Stomach smooth muscle (tissue), 2 donors: ENCODE measurements around the gene ILF2.

Source experiments
- H3K27ac ChIP-seq: one replicate; pipeline ENCODE4 v1.7.0; 2013; ENCODE audit warnings: mild to moderate bottlenecking, low read length, inconsistent platforms
- H3K27me3 ChIP-seq, 2 donors: one replicate each; pipeline ENCODE4 v1.7.0; 2013; ENCODE audit warnings: low read length in 2 of 2; ENCODE audit not compliant: insufficient read depth in 2 of 2, control insufficient read depth in 1 of 2
- H3K36me3 ChIP-seq, 2 donors: one replicate each; pipeline ENCODE4 v1.7.0; 2013; ENCODE audit warnings: low read length in 2 of 2; ENCODE audit not compliant: control insufficient read depth in 2 of 2, insufficient read depth in 2 of 2
- H3K4me1 ChIP-seq: one replicate; pipeline ENCODE4 v1.7.0; 2013; ENCODE audit warnings: low read length; ENCODE audit not compliant: control insufficient read depth, insufficient read depth
- H3K4me3 ChIP-seq, 2 donors: one replicate each; pipeline ENCODE4 v1.7.0; 2013; ENCODE audit warnings: low read length in 2 of 2
- H3K9ac ChIP-seq, 2 donors: one replicate each; pipeline ENCODE4 v1.7.0; 2013; ENCODE audit warnings: low read length in 2 of 2, mild to moderate bottlenecking in 1 of 2
- H3K9me3 ChIP-seq, 2 donors: one replicate each; pipeline ENCODE4 v1.7.0; 2013; ENCODE audit warnings: low read length in 2 of 2; ENCODE audit not compliant: control insufficient read depth in 2 of 2
- donor health status: healthy.
- donor health status: Pancreatic carcinoma.

ILF2 gene

GRCh38 chr1:153633754-153634665, 36.8 kb downstream of the ILF2 start, which contains the start of gene CHTOP:
CHTOP (plus strand) TSS chr1:153634066; CDS start chr1:153636589, 2,523 bp downstream.
- Histone ChIP-seq H3K9ac (peak within 1 kb of the TSS; percentile 100), H3K4me1 (peaks cover 39% of the 10 kb centered on the region), H3K9me3 (no peaks in the 10 kb centered on the region)

GRCh38 chr1:153633161-153633753, 37.5 kb downstream of the ILF2 start:
- H3K9ac ChIP-seq, result peak overlapping the region; percentile 26 to 29

More at GRCh38 chr1:153633754-153634665, 36.8 kb downstream of the ILF2 start, which contains the start of gene CHTOP:
- no peaks in the 10 kb centered on the region for H3K27me3 ChIP-seq
- peak within 1 kb of the TSS; percentile 93 to 98 for H3K4me3 ChIP-seq
- H3K27ac ChIP-seq, result peak within 1 kb of the TSS; percentile 99
- H3K36me3 ChIP-seq, result peaks cover 21 to 24% of the 10 kb centered on the region in 2 donors

GRCh38 chr1:153631047-153632022, 39.5 kb downstream of the ILF2 start:
- no peak overlapping the region for H3K9ac ChIP-seq
- H3K9me3 ChIP-seq, result no peaks in the 10 kb centered on the region
- H3K27ac ChIP-seq, result no peak overlapping the region
- peaks cover under 1% of the 10 kb centered on the region in 2 donors for H3K36me3 ChIP-seq
- H3K4me3 ChIP-seq, result no peak overlapping the region
- H3K27me3 ChIP-seq, result no peaks in the 10 kb centered on the region
- H3K4me1 ChIP-seq, result peaks cover 45% of the 10 kb centered on the region

More at GRCh38 chr1:153633161-153633753, 37.5 kb downstream of the ILF2 start:
- Histone ChIP-seq H3K36me3 (peaks cover 17 to 19% of the 10 kb centered on the region in 2 donors), H3K27me3 (no peaks in the 10 kb centered on the region), H3K27ac (peak overlapping the region; percentile 99), H3K4me1 (peaks cover 39% of the 10 kb centered on the region), H3K9me3 (no peaks in the 10 kb centered on the region), H3K4me3 (peak overlapping the region; percentile 93 to 98)

GRCh38 chr1:153630384-153630783, 40.4 kb downstream of the ILF2 start:
- Histone ChIP-seq H3K27ac (peak overlapping the region; percentile 37), H3K36me3 (no peaks in the 10 kb centered on the region), H3K4me1 (peaks cover 46% of the 10 kb centered on the region), H3K9me3 (no peaks in the 10 kb centered on the region), H3K4me3 (no peak overlapping the region), H3K27me3 (no peaks in the 10 kb centered on the region), H3K9ac (no peak overlapping the region)

- no peaks in the 10 kb centered on the region for H3K36me3 ChIP-seq
- H3K4me1 ChIP-seq, result peaks cover 47% of the 10 kb centered on the region
- H3K4me3 ChIP-seq, result no peak overlapping the region
- no peaks in the 10 kb centered on the region for H3K27me3 ChIP-seq
- no peaks in the 10 kb centered on the region for H3K9me3 ChIP-seq
- peak overlapping the region; percentile 37 for H3K27ac ChIP-seq
- no peak overlapping the region for H3K9ac ChIP-seq
Measured at GRCh38 chr1:153629971-153630370, 40.8 kb downstream of the ILF2 start.

- Histone ChIP-seq H3K36me3 (no peaks in the 10 kb centered on the region), H3K4me3 (no peak overlapping the region), H3K4me1 (peaks cover 50% of the 10 kb centered on the region), H3K9ac (no peak overlapping the region), H3K27me3 (no peaks in the 10 kb centered on the region), H3K9me3 (no peaks in the 10 kb centered on the region), H3K27ac (peak overlapping the region; percentile 31)
Measured at GRCh38 chr1:153629343-153629665, 41.5 kb downstream of the ILF2 start.

- H3K9me3 ChIP-seq, result no peaks in the 10 kb centered on the region
- peaks cover 54% of the 10 kb centered on the region for H3K4me1 ChIP-seq
- no peaks in the 10 kb centered on the region for H3K27me3 ChIP-seq
- no peaks in the 10 kb centered on the region for H3K36me3 ChIP-seq
- H3K4me3 ChIP-seq, result no peak overlapping the region
- H3K9ac ChIP-seq, result no peak overlapping the region
- H3K27ac ChIP-seq, result peak overlapping the region; percentile 31
Measured at GRCh38 chr1:153628638-153629342, 42.0 kb downstream of the ILF2 start.

GRCh38 chr1:153627715-153628626, 42.8 kb downstream of the ILF2 start, which contains the start of gene S100A1:
S100A1 (plus strand) TSS chr1:153628434; CDS start chr1:153630522, 2,088 bp downstream.
- Histone ChIP-seq H3K27ac (peak within 1 kb of the TSS; percentile 83), H3K4me1 (peaks cover 48% of the 10 kb centered on the region), H3K9ac (peak within 1 kb of the TSS; percentile 71 to 88), H3K36me3 (no peaks in the 10 kb centered on the region), H3K27me3 (no peaks in the 10 kb centered on the region), H3K4me3 (peak within 1 kb of the TSS; percentile 50 to 84), H3K9me3 (no peaks in the 10 kb centered on the region)
